Activated naive CD8-positive, alpha-beta T cell treated with anti-CD3 and anti-CD28 coated beads, Interleukin-2, amount 50 U/mL, for 24 hours (primary cell): ENCODE measurements around the gene LDLRAD4.

Experiments used
- ATAC-seq: fragments of 150-1000 bp; cut with Tn5 transposase; one replicate; pipeline ENCODE4 v1.10.0; 2021
- DNase-seq: peaks from one replicate; pipeline ENCODE4 v3.0.0; 2021
- H3K27ac Mint-ChIP-seq: one replicate; pipeline ENCODE4 v1.8.0; 2021; ENCODE audit warnings: mild to moderate bottlenecking, mixed read lengths
- H3K27me3 Mint-ChIP-seq: one replicate; pipeline ENCODE4 v1.8.0; 2021; ENCODE audit warnings: mixed read lengths
- H3K36me3 Mint-ChIP-seq: one replicate; pipeline ENCODE4 v1.8.0; 2021; ENCODE audit warnings: low read depth, mixed read lengths
- H3K4me1 Mint-ChIP-seq: one replicate; pipeline ENCODE4 v1.8.0; 2021; ENCODE audit warnings: mixed read lengths
- H3K4me3 Mint-ChIP-seq: one replicate; pipeline ENCODE4 v1.8.0; 2021; ENCODE audit warnings: mild to moderate bottlenecking, moderate library complexity, mixed read lengths
- H3K9me3 Mint-ChIP-seq: one replicate; pipeline ENCODE4 v1.8.0; 2021; ENCODE audit warnings: mixed read lengths

The LDLRAD4 gene

GRCh38 chr18:13268158-13269012 lies 49.8 kb downstream of the LDLRAD4 start:
- Mint-ChIP-seq H3K27ac (peak overlapping the region; percentile 68), H3K4me3 (peak overlapping the region; percentile 28)

GRCh38 chr18:13269013-13269280 lies 50.4 kb downstream of the LDLRAD4 start:
- Mint-ChIP-seq H3K4me3 (no peak overlapping the region), H3K4me1 (peaks cover 74% of the 10 kb centered on the region), H3K27ac (no peak overlapping the region), H3K9me3 (no peaks in the 10 kb centered on the region), H3K27me3 (no peaks in the 10 kb centered on the region), H3K36me3 (no peaks in the 10 kb centered on the region)
- no peak for ATAC-seq
- no peak for DNase-seq

More at GRCh38 chr18:13268158-13269012, 49.8 kb downstream of the LDLRAD4 start:
- ATAC-seq, result no peak
- no peaks in the 10 kb centered on the region for H3K27me3 Mint-ChIP-seq
- peaks cover 68% of the 10 kb centered on the region for H3K4me1 Mint-ChIP-seq
- no peak for DNase-seq
- H3K9me3 Mint-ChIP-seq, result no peaks in the 10 kb centered on the region
- H3K36me3 Mint-ChIP-seq, result no peaks in the 10 kb centered on the region

- DNase-seq (no peak), ATAC-seq (no peak)
- Mint-ChIP-seq H3K4me1 (peaks cover 77% of the 10 kb centered on the region), H3K9me3 (no peaks in the 10 kb centered on the region), H3K27ac (peak overlapping the region; percentile 24), H3K4me3 (no peak overlapping the region), H3K27me3 (no peaks in the 10 kb centered on the region), H3K36me3 (no peaks in the 10 kb centered on the region)
These were observed 51.0 kb downstream of the LDLRAD4 start for GRCh38 chr18:13269521-13270011.

- Mint-ChIP-seq H3K4me1 (peaks cover 76% of the 10 kb centered on the region), H3K9me3 (no peaks in the 10 kb centered on the region), H3K27me3 (no peaks in the 10 kb centered on the region), H3K27ac (no peak overlapping the region), H3K36me3 (no peaks in the 10 kb centered on the region), H3K4me3 (no peak overlapping the region)
- ATAC-seq (no peak), DNase-seq (no peak)
These were observed 51.8 kb downstream of the LDLRAD4 start for GRCh38 chr18:13270279-13270855.

GRCh38 chr18:13271302-13271911 lies 52.8 kb downstream of the LDLRAD4 start:
- no peaks in the 10 kb centered on the region for H3K27me3 Mint-ChIP-seq
- no peaks in the 10 kb centered on the region for H3K36me3 Mint-ChIP-seq
- no peak overlapping the region for H3K4me3 Mint-ChIP-seq
- ATAC-seq (no peak), DNase-seq (no peak)
- peaks cover 74% of the 10 kb centered on the region for H3K4me1 Mint-ChIP-seq
- H3K27ac Mint-ChIP-seq, result no peak overlapping the region
- H3K9me3 Mint-ChIP-seq, result no peaks in the 10 kb centered on the region

GRCh38 chr18:13272416-13272815 lies 53.9 kb downstream of the LDLRAD4 start:
- DNase-seq (no peak), ATAC-seq (no peak)
- H3K36me3 Mint-ChIP-seq, result no peaks in the 10 kb centered on the region
- H3K4me3 Mint-ChIP-seq, result no peak overlapping the region
- H3K27me3 Mint-ChIP-seq, result no peaks in the 10 kb centered on the region
- H3K27ac Mint-ChIP-seq, result no peak overlapping the region
- no peaks in the 10 kb centered on the region for H3K9me3 Mint-ChIP-seq
- H3K4me1 Mint-ChIP-seq, result peaks cover 74% of the 10 kb centered on the region

GRCh38 chr18:13273800-13274199 lies 55.2 kb downstream of the LDLRAD4 start:
- Mint-ChIP-seq H3K4me3 (peak overlapping the region; percentile 39), H3K27ac (peak overlapping the region; percentile 81), H3K4me1 (peaks cover 73% of the 10 kb centered on the region), H3K36me3 (peaks cover 4% of the 10 kb centered on the region), H3K9me3 (peaks cover 4% of the 10 kb centered on the region), H3K27me3 (no peaks in the 10 kb centered on the region)
- DNase-seq, result no peak
- peak; percentile 17 for ATAC-seq

- Mint-ChIP-seq H3K36me3 (peaks cover 4% of the 10 kb centered on the region), H3K4me3 (no peak overlapping the region), H3K9me3 (peaks cover 4% of the 10 kb centered on the region), H3K27me3 (no peaks in the 10 kb centered on the region), H3K27ac (peak overlapping the region; percentile 27), H3K4me1 (peaks cover 73% of the 10 kb centered on the region)
- DNase-seq (no peak), ATAC-seq (no peak)
These were observed 56.5 kb downstream of the LDLRAD4 start for GRCh38 chr18:13275075-13275474.

- H3K4me1 Mint-ChIP-seq, result peaks cover 82% of the 10 kb centered on the region
- peak overlapping the region; percentile 62 for H3K27ac Mint-ChIP-seq
- peak; percentile 61 for ATAC-seq
- no peaks in the 10 kb centered on the region for H3K27me3 Mint-ChIP-seq
- peaks cover 4% of the 10 kb centered on the region for H3K36me3 Mint-ChIP-seq
- peaks cover 4% of the 10 kb centered on the region for H3K9me3 Mint-ChIP-seq
- peak overlapping the region; percentile 47 for H3K4me3 Mint-ChIP-seq
- no peak for DNase-seq
These were observed 58.3 kb downstream of the LDLRAD4 start for GRCh38 chr18:13276530-13277520.

- H3K27ac Mint-ChIP-seq, result peak overlapping the region; percentile 47
- no peaks in the 10 kb centered on the region for H3K27me3 Mint-ChIP-seq
- peaks cover 4% of the 10 kb centered on the region for H3K36me3 Mint-ChIP-seq
- peak overlapping the region; percentile 20 for H3K4me3 Mint-ChIP-seq
- peaks cover 90% of the 10 kb centered on the region for H3K4me1 Mint-ChIP-seq
- H3K9me3 Mint-ChIP-seq, result peaks cover 4% of the 10 kb centered on the region
- DNase-seq, result no peak
- ATAC-seq, result no peak
These were observed 59.6 kb downstream of the LDLRAD4 start for GRCh38 chr18:13278062-13278630.

- Mint-ChIP-seq H3K36me3 (peaks cover 5% of the 10 kb centered on the region), H3K4me3 (peak overlapping the region; percentile 56), H3K9me3 (peaks cover 4% of the 10 kb centered on the region), H3K4me1 (peaks cover 90% of the 10 kb centered on the region), H3K27me3 (no peaks in the 10 kb centered on the region), H3K27ac (peak overlapping the region; percentile 70)
- ATAC-seq (peak; percentile 58), DNase-seq (no peak)
These were observed 60.9 kb downstream of the LDLRAD4 start for GRCh38 chr18:13279181-13280069.

GRCh38 chr18:13280070-13280795 lies 61.7 kb downstream of the LDLRAD4 start:
- Mint-ChIP-seq H3K4me1 (peaks cover 90% of the 10 kb centered on the region), H3K4me3 (peak overlapping the region; percentile 56), H3K36me3 (peaks cover 5% of the 10 kb centered on the region), H3K9me3 (peaks cover 4% of the 10 kb centered on the region), H3K27me3 (no peaks in the 10 kb centered on the region), H3K27ac (peak overlapping the region; percentile 70)
- no peak for ATAC-seq
- DNase-seq, result no peak
